HepG2 (cell line): ENCODE measurements around the gene ASF1B. TPM values are rescaled to one million over a fixed set of nuclear protein-coding genes. Genes with fewer than 3 reads are reported as not detected.

Experiments used
- ATAC-seq: fragments of 200-7000 bp; cut with Tn5 transposase; 3 replicates; pipeline ENCODE4 v1.9.1; 2020; ENCODE audit warnings: mild to moderate bottlenecking, moderate library complexity
- Bru-seq: library from RNA; stranded (reverse); fragments of 400-500 nt; gene quantifications from one replicate; lab custom pipeline; 2021; lab: Mats Ljungman, UMichigan
- BruChase-seq, 2 experiments: library from RNA; stranded (reverse); fragments of 400-500 nt; gene quantifications; one replicate each; lab custom pipeline; 2021; lab: Mats Ljungman, UMichigan
- BruUV-seq: library from RNA; stranded (reverse); fragments of 400-500 nt; replicated peaks from 2 replicates; lab custom pipeline; 2021; lab: Mats Ljungman, UMichigan
- CTCF ChIA-PET: fragments of 300-600 bp; formaldehyde crosslinking; extraction: SDS; loops from one replicate; lab custom pipeline; 2021; ENCODE audit warnings: low total read pairs, inconsistent platforms, low intra/inter-chr PET ratio; lab: Yijun Ruan, JAX
- POLR2A ChIA-PET: fragments of 350-600 bp; sonication (Branson Sonifier 250); formaldehyde crosslinking; loops from one replicate; lab custom pipeline; 2020; ENCODE audit warnings: antibody characterized with exemption, inconsistent platforms; lab: Yijun Ruan, JAX
- DNase-seq: peaks from one replicate; pipeline ENCODE4 v3.0.0-alpha.2; 2015; ENCODE audit warnings: low spot score
- FAIRE-seq: peaks from 3 replicates; lab custom pipeline; 2011; peaks lifted over from hg19 to GRCh38; lab: Jason Lieb, UNC
- H2AFZ ChIP-seq: one replicate; pipeline ENCODE4 v1.6.1; 2011; ENCODE audit warnings: low read length, inconsistent platforms
- H3K27ac ChIP-seq: fragments of 300-600 bp; 3 replicates; pipeline ENCODE4 v1.8.0; 2011; ENCODE audit warnings: mixed run types, mild to moderate bottlenecking, mixed read lengths, low read length, inconsistent platforms; ENCODE audit not compliant: insufficient read depth; ENCODE audit errors: extremely low read length
- H3K27me3 ChIP-seq, 2 experiments: fragments of 200-600 bp in 1 of 2; 2 replicates in 1 of 2; 3 replicates in 1 of 2; pipeline versions ENCODE4 v1.6.0 to v1.8.0; 2011; ENCODE audit warnings: low read length in 2 of 2, mild to moderate bottlenecking in 2 of 2, moderate library complexity in 2 of 2, inconsistent platforms in 1 of 2; ENCODE audit not compliant: insufficient read depth in 2 of 2, control insufficient read depth in 1 of 2
- H3K36me3 ChIP-seq, 2 experiments: fragments of 200-600 bp in 1 of 2; replicated peaks in 1 of 2; 2 replicates in 1 of 2; 3 replicates in 1 of 2; pipeline versions ENCODE4 v1.5.1 to v1.8.0; 2011; ENCODE audit warnings: low read length in 2 of 2, inconsistent platforms in 1 of 2; ENCODE audit not compliant: insufficient read depth in 2 of 2, control insufficient read depth in 1 of 2
- H3K4me1 ChIP-seq: 2 replicates; pipeline ENCODE4 v1.5.1; 2012; ENCODE audit warnings: low read length, inconsistent platforms; ENCODE audit not compliant: insufficient read depth
- H3K4me2 ChIP-seq: 2 replicates; pipeline ENCODE4 v1.6.0; 2011; ENCODE audit warnings: low read depth, low read length, inconsistent platforms
- H3K4me3 ChIP-seq, 3 experiments: fragments of 200-600 bp in 1 of 3; sonication (generic), shearing (Covaris generic) in 1 of 3; replicated peaks in 1 of 3; 2 replicates each; pipeline ENCODE4 v1.5.1; 2011 to 2016; ENCODE audit warnings: low read length in 3 of 3, inconsistent platforms in 2 of 3, low read depth in 2 of 3, mild to moderate bottlenecking in 2 of 3, control low read depth in 1 of 3, mixed read lengths in 1 of 3; ENCODE audit not compliant: insufficient read depth in 1 of 3
- H3K79me2 ChIP-seq: one replicate; pipeline ENCODE4 v1.6.1; 2011; ENCODE audit warnings: low read length, inconsistent platforms; ENCODE audit not compliant: insufficient read depth
- H3K9ac ChIP-seq: 2 replicates; pipeline ENCODE4 v1.6.0; 2011; ENCODE audit warnings: mild to moderate bottlenecking, low read depth, low read length, inconsistent platforms; ENCODE audit not compliant: insufficient read depth
- H3K9me3 ChIP-seq: 2 replicates; pipeline ENCODE4 v1.5.1; 2012; ENCODE audit warnings: mild to moderate bottlenecking, low read length
- H4K20me1 ChIP-seq: 2 replicates; pipeline ENCODE4 v1.6.0; 2011; ENCODE audit warnings: inconsistent platforms, mild to moderate bottlenecking, low read length, moderate library complexity; ENCODE audit not compliant: insufficient read depth
- AFF4 ChIP-seq: sonication (generic); formaldehyde crosslinking; IDR thresholded peaks from 2 replicates; pipeline ENCODE4 v1.4.0; 2020; ENCODE audit warnings: missing genetic modification reagents
- CHD4 ChIP-seq: fragments of 200-600 bp; sonication (generic); IDR thresholded peaks from 2 replicates; pipeline ENCODE4 v1.7.0; 2017; ENCODE audit warnings: mild to moderate bottlenecking, low read length, borderline replicate concordance
- CTCF ChIP-seq: sonication (generic); formaldehyde crosslinking; IDR thresholded peaks from 2 replicates; pipeline ENCODE4 v1.5.0; 2020; ENCODE audit warnings: mild to moderate bottlenecking, missing genetic modification reagents, moderate library complexity
- THAP9 ChIP-seq: sonication (generic); formaldehyde crosslinking; IDR thresholded peaks from 2 replicates; pipeline ENCODE4; 2020; ENCODE audit warnings: missing genetic modification reagents, mild to moderate bottlenecking, borderline replicate concordance
- XBP1 ChIP-seq: sonication (generic); formaldehyde crosslinking; IDR thresholded peaks from 2 replicates; pipeline ENCODE4 v1.5.0; 2020; ENCODE audit warnings: missing genetic modification reagents
- YEATS2 ChIP-seq: sonication (generic); formaldehyde crosslinking; IDR thresholded peaks from 2 replicates; pipeline ENCODE4 v1.4.0; 2020; ENCODE audit warnings: missing genetic modification reagents, borderline replicate concordance
- ZFX ChIP-seq: sonication (generic); formaldehyde crosslinking; IDR thresholded peaks from 2 replicates; pipeline ENCODE4 v1.4.0; 2020; ENCODE audit warnings: mild to moderate bottlenecking, low read depth, missing genetic modification reagents, moderate library complexity
- WGBS: methylation state at CpG from one replicate; pipeline ENCODE4 v1.1.6; 2017; ENCODE audit warnings: low lambda C conversion rate; 5-methylcytosine and 5-hydroxymethylcytosine counted together
- in situ Hi-C: cut with HindIII; loops from 2 replicates; pipeline ENCODE4 v1.10.0; 2017; ENCODE audit warnings: low pct_unique_long_range_greater_than_20kb; ENCODE audit not compliant: extremely low pct_ligation_motif_present
- intact Hi-C: fragments of 100-400 bp; cut with micrococcal nuclease; formaldehyde crosslinking; loops from one replicate; pipeline ENCODE4 v1.10.0; 2022; ENCODE audit not compliant: unreplicated experiment
- long read RNA-seq, 2 experiments: library from RNA in 1 of 2; library from polyadenylated mRNA in 1 of 2; stranded (forward) in 1 of 2; unstranded in 1 of 2; transcript quantifications; one replicate each; pipeline ENCODE4 v2.0.0, GENCODE V29; 2019 to 2022
- polyA minus RNA-seq, 3 experiments: library from RNA; depleted of rRNA, polyadenylated mRNA; stranded (reverse); fragments of >200 nt; gene quantifications; 2 replicates each; pipeline ENCODE4 v1.2.3, GENCODE V29; 2011; ENCODE audit warnings: low replicate concordance in 1 of 3
- polyA plus RNA-seq, 8 experiments: library from polyadenylated mRNA; depleted of rRNA in 3 of 8; stranded (reverse) in 7 of 8; unstranded in 1 of 8; fragments of >200 nt; fragmentation: Illumina TruSeq in 4 of 8; extraction: Trizol in 4 of 8; gene quantifications; 2 replicates each; pipeline versions ENCODE4 v1.2.1 to v1.2.3, GENCODE V29; 2011 to 2016; ENCODE audit warnings: low read depth in 4 of 8, missing spikeins in 1 of 8, mixed read lengths in 1 of 8; ENCODE audit not compliant: insufficient read depth in 1 of 8
- total RNA-seq, 5 experiments: library from RNA; depleted of rRNA; stranded (reverse); fragments of >200 nt; fragmentation: Illumina TruSeq; extraction: Trizol; gene quantifications; 2 replicates each; pipeline ENCODE4 v1.2.3, GENCODE V29; 2016; ENCODE audit warnings: low read depth in 1 of 5

Gene ASF1B
- total RNA-seq (2016; rRNA removed; fragmentation: Illumina TruSeq; extraction: Trizol) (21.9 and 24.8 TPM in 2 replicates), polyA plus RNA-seq (2011; rRNA removed) (14.8 and 18.2 TPM in 2 replicates), polyA minus RNA-seq (2011; rRNA and poly(A)+ RNA removed; ENCODE audit: low replicate concordance) (16.4 and 182 TPM in 2 replicates), Bru-seq, nascent RNA (percentile 48 among the genes with signal in this experiment), BruChase-seq, experiment 1, labeled RNA remaining after a 6-hour chase (percentile 57 among the genes with signal in this experiment), BruChase-seq, experiment 2, labeled RNA remaining after a 2-hour chase (percentile 48 among the genes with signal in this experiment)
- total RNA-seq (2016; cell fraction: cytosol; rRNA removed; fragmentation: Illumina TruSeq; extraction: Trizol; ENCODE audit: low read depth) = 5.9 and 6.4 TPM in 2 replicates
- 20.5 and 24.8 TPM in 2 replicates for total RNA-seq (2016; cell fraction: insoluble cytoplasmic fraction; rRNA removed; fragmentation: Illumina TruSeq; extraction: Trizol)
- total RNA-seq (2016; cell fraction: membrane; rRNA removed; fragmentation: Illumina TruSeq; extraction: Trizol) = 12.0 and 14.5 TPM in 2 replicates
- 10.3 and 10.5 TPM in 2 replicates for total RNA-seq (2016; cell fraction: nucleus; rRNA removed; fragmentation: Illumina TruSeq; extraction: Trizol)
- 13.8 and 19.3 TPM in 2 replicates for polyA plus RNA-seq (2011; cell fraction: cytosol; rRNA removed)
- polyA plus RNA-seq (2011; cell fraction: nucleus; rRNA removed) = 4.3 and 6.8 TPM in 2 replicates
- polyA plus RNA-seq (2012) = 6.4 and 10.7 TPM in 2 replicates
- polyA plus RNA-seq (2016; cell fraction: cytosol; fragmentation: Illumina TruSeq; extraction: Trizol; ENCODE audit: low read depth) = 4.1 TPM in 2 replicates
- polyA plus RNA-seq (2016; cell fraction: insoluble cytoplasmic fraction; fragmentation: Illumina TruSeq; extraction: Trizol; ENCODE audit: low read depth) = 26.0 and 31.2 TPM in 2 replicates
- 9.5 and 9.9 TPM in 2 replicates for polyA plus RNA-seq (2016; cell fraction: membrane; fragmentation: Illumina TruSeq; extraction: Trizol; ENCODE audit: low read depth)
- 24.7 and 25.7 TPM in 2 replicates for polyA plus RNA-seq (2016; cell fraction: nucleus; fragmentation: Illumina TruSeq; extraction: Trizol; ENCODE audit: insufficient read depth, low read depth)
- polyA minus RNA-seq (2011; cell fraction: cytosol; rRNA and poly(A)+ RNA removed) = 8.5 and 13.4 TPM in 2 replicates
- 3.2 and 3.4 TPM in 2 replicates for polyA minus RNA-seq (2011; cell fraction: nucleus; rRNA and poly(A)+ RNA removed)
- long read RNA-seq, experiment 1, transcript ASF1B-201 (4 exons, 2,059 nt) = major isoform, 52 of 54 reads
- long read RNA-seq, experiment 1, partial matches to known transcripts = 1 of 54 reads
- long read RNA-seq, experiment 1, other reads (novel, unspliced or antisense) = 0 of 54 reads
- long read RNA-seq, experiment 2, transcript ASF1B-201 (4 exons, 2,059 nt) = major isoform, 14 of 18 reads
- long read RNA-seq, experiment 2, partial matches to known transcripts = 2 of 18 reads
- long read RNA-seq, experiment 2, other reads (novel, unspliced or antisense) = 2 of 18 reads

- Histone ChIP-seq H3K9me3 (no peaks in the 10 kb centered on the region), H3K4me2 (peak within 1 kb of the TSS; percentile 89), H3K79me2 (peaks cover 12% of the 10 kb centered on the region), H3K4me3 (peak within 1 kb of the TSS; percentile 72 to 90 (median 82)), H2AFZ (no peak within 1 kb of the TSS), H4K20me1 (no peaks in the 10 kb centered on the region), H3K36me3 (no peaks in the 10 kb centered on the region), H3K27me3 (no peaks in the 10 kb centered on the region), H3K4me1 (peaks cover 43% of the 10 kb centered on the region), H3K27ac (peak within 1 kb of the TSS; percentile 94), H3K9ac (peak within 1 kb of the TSS; percentile 80)
- peak; percentile 91 for ATAC-seq
- in situ Hi-C loops = no loop called here
- DNase-seq = peak; percentile 99
- WGBS = under 1% methylated on average over 25 of the region's 78 CpGs
- intact Hi-C loops = loop anchor here (1.0 to 5.0 kb wide), 3 partner anchors 56 to 1834 kb away; no protein-coding TSS in a partner anchor
- CTCF ChIA-PET = interaction anchor here (0.9 to 1.8 kb wide), 3 partner anchors 18 to 63 kb away, joined by 3 to 6 read pairs (median 5); partner anchors contain the start of gene PRKACA
- POLR2A ChIA-PET = interaction anchor here (0.6 to 1.9 kb wide), 32 partner anchors 9 to 435 kb away, joined by 3 to 21 read pairs (median 4); partner anchors contain the start of genes C19orf67, DNAJB1, NDUFB7 and PRKACA
- BruUV-seq = no TSS peak
- peak; percentile 92 for FAIRE-seq
- TF ChIP-seq CTCF (CRISPR knock-in tag) (peak; percentile 93), AFF4 (CRISPR knock-in tag) (no peak), ZFX (CRISPR knock-in tag) (no peak; the same call in 1 of the 2 replicates), CHD4 (no peak), THAP9 (CRISPR knock-in tag) (no peak), YEATS2 (peak; percentile 87), XBP1 (CRISPR knock-in tag) (no peak)
Observed at GRCh38 chr19:14136509-14137281, at the start of gene ASF1B. TSS of gene ASF1B (minus strand) at chr19:14136589. CDS start at chr19:14136456, 133 bp downstream.
